Hematopoietic multipotent progenitor cell treated with erythropoietin and hydrocortisone succinate and interleukin-3 and kit ligand, for 4 days (in vitro differentiated cells): ENCODE data around the gene UPK2.

ENCODE experiments used
- DNase-seq: peaks from one replicate; pipeline ENCODE4 v3.0.0-alpha.2; 2015

UPK2 gene

GRCh38 chr11:118996926-118997626 lies 41.0 kb downstream of the UPK2 start:
- DNase-seq, result peak; percentile 84

- DNase-seq, result peak; percentile 98
These were observed 41.7 kb downstream of the UPK2 start, which contains the start of gene CENATAC for GRCh38 chr11:118997627-118998387. Gene CENATAC, plus strand, starts transcription at chr11:118998138. Its CDS starts 60 bp downstream, at chr11:118998198.

DNA sequence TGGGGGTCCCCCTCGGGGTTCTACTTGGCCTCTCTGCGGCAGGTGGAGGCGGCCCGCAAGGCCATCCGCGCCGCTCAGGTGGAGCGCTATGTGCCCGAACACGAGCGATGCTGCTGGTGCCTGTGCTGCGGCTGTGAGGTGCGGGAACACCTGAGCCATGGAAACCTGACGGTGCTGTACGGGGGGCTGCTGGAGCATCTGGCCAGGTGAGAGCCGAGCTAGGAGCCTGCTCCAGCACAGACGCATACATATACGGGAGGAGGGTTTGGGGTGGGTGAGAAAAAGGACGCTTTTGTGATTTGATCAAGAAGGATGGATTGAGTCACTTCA lies 42.3 kb downstream of the UPK2 start:
- no peak for DNase-seq

DNA sequence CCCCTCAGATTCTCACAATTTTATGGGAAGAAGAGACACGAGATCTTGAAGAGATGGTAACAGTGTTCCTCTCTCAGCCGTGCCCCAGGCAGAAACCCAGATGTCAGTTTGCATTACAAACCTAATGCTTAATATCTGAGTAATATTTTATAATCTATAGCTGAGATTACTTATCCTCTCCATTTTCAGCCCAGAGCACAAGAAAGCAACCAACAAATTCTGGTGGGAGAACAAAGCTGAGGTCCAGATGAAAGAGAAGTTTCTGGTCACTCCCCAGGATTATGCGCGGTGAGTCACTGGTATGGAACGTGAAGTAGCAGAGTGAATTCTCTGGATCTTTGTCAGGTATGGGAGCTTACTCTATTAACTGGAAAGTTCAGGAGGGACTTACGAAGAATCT lies 42.7 kb downstream of the UPK2 start:
- DNase-seq, result no peak

DNA sequence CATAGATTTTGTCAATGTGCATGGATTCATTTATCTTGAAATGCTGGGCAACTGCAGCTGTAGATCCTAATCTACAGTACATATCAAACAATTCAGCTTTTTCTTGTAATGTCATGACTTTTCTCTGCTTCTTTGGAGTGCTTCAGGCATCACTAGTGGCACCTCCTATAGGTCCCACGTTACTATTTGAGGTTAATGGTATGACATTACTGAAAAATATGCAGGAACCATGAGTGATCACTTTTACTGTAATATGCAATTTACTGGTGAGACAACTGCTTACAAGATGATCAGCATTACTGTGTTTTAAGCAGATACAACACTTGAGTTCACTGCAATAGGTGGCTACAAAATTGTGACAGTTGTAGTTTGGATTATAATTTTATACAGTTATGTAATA lies 44.8 kb downstream of the UPK2 start:
- no peak for DNase-seq

GRCh38 chr11:119006656-119007055 lies 50.6 kb downstream of the UPK2 start:
- DNase-seq, result no peak
